Stomach (tissue), 9 donors: ENCODE results near the gene ZFP92. TPM values are rescaled to one million over a fixed set of nuclear protein-coding genes. Genes with fewer than 3 reads are reported as not detected.

Experiments
- DNase-seq, 2 donors: peaks; one replicate each; pipeline versions ENCODE4 v3.0.0 to v3.0.0-alpha.2; 2013 to 2019
- H3K27ac ChIP-seq, 5 donors: fragments of 200-600 bp in 4 of 5; sonication (generic) in 4 of 5; one replicate each; pipeline ENCODE4 v1.5.1; 2013 to 2019; ENCODE audit warnings: mild to moderate bottlenecking in 1 of 5, moderate library complexity in 1 of 5
- H3K27me3 ChIP-seq, 3 donors: fragments of 200-600 bp; sonication (generic); one replicate each; pipeline ENCODE4 v1.5.1; 2017 to 2019; ENCODE audit warnings: mixed run types in 1 of 3
- H3K36me3 ChIP-seq, 4 donors: fragments of 200-600 bp; sonication (generic); 1 replicate in 3 of 4; 2 replicates in 1 of 4; pipeline ENCODE4 v1.5.1; 2016 to 2019
- H3K4me1 ChIP-seq, 4 donors: fragments of 200-600 bp; sonication (generic); one replicate each; pipeline ENCODE4 v1.5.1; 2016 to 2019
- H3K4me3 ChIP-seq, 4 donors: fragments of 200-600 bp; sonication (generic) in 3 of 4; one replicate each; pipeline ENCODE4 v1.5.1; 2016 to 2019; ENCODE audit warnings: mild to moderate bottlenecking in 1 of 4
- H3K9me3 ChIP-seq, 4 donors: fragments of 200-600 bp; sonication (generic); one replicate each; pipeline ENCODE4 v1.5.1; 2016 to 2019
- EP300 ChIP-seq: sonication (generic); formaldehyde crosslinking; IDR thresholded peaks from one replicate; pipeline ENCODE4 v1.6.1; 2017; ENCODE audit warnings: antibody characterized with exemption
- POLR2A ChIP-seq, 4 donors: fragments of 450-650 bp; IDR thresholded peaks; one replicate each; pipeline ENCODE4 v1.6.1; 2016; ENCODE audit warnings: antibody characterized with exemption in 4 of 4, control low read depth in 2 of 4, mild to moderate bottlenecking in 1 of 4, moderate library complexity in 1 of 4
- POLR2AphosphoS5 ChIP-seq, 3 donors: sonication (generic); formaldehyde crosslinking; IDR thresholded peaks; one replicate each; pipeline ENCODE4 v1.6.1; 2016; ENCODE audit warnings: antibody characterized with exemption in 3 of 3
- WGBS, 5 donors: extraction: QIAGEN DNeasy Blood & Tissue Kit in 3 of 5; methylation state at CpG; one replicate each; pipeline versions ENCODE4 v1.1.5 to v1.1.7; 2013 to 2018; 5-methylcytosine and 5-hydroxymethylcytosine counted together
- intact Hi-C: fragments of 100-400 bp; cut with DNase I; formaldehyde crosslinking; loops from one replicate; pipeline ENCODE4 v1.15.1; 2023; ENCODE audit warnings: low total_unique reads
- polyA plus RNA-seq, 3 donors: library from polyadenylated mRNA; stranded (reverse); fragments of 200-250 nt; gene quantifications; one replicate each; pipeline ENCODE4 v1.2.3, GENCODE V29; 2013
- total RNA-seq, 5 donors: library from RNA; depleted of rRNA; stranded (reverse); fragments of >200 nt; gene quantifications; one replicate each; pipeline versions ENCODE4 v1.1.0 to v1.2.3, GENCODE V29; 2014 to 2016
- TF ChIP-seq, protein P1 (sequence below), 7 experiments: fragments of 450-650 bp in 4 of 7; fragments of 200-600 bp in 3 of 7; sonication (generic) in 3 of 7; IDR thresholded peaks; one replicate each; pipeline ENCODE4 v1.5.1; 2016 to 2019; ENCODE audit warnings: antibody characterized with exemption in 7 of 7, control low read depth in 2 of 7, mild to moderate bottlenecking in 1 of 7
- donor health status: healthy with polysubstance abuse.
- donor health status: Bipolar disorder and iron deficiency.
- donor health status: healthy.

ZFP92 gene
- total and polyA plus RNA-seq, 8 donors, result under 0.01 to 0.92 (median 0.31) TPM; not detected in 3

DNA sequence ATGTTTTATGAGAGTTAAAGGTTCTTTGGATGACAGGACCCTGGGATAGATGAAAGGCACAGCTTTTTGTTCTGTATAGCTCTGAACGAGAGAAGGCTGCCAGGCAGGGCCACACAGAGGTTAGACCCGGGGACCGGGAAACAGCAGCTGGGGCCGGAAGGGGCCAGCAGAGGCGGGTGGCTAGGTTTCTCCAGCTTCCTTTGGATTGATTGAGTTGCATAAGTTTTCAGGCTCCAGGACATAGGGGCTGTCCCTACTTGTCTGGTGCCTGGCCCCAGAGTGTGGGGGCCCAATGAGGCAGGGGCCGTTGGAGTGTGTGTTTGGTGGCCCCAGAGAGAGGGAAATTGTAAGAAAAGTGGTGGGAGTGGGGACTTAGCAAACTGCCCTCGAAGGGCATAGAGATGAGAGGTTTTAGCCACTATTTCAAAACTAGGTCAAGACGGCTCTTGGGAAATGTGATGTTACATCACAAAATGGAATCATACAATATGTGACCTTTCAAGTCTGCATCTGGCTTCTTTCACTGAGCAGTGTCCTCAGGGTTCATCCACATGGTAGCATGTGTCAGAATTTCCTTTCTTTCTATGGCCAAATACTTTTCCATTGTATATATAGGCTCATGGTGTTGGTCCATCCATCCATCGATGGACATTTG lies 3.7 kb downstream of the ZFP92 start:
- peaks cover 0 to 27% (median 9%) of the 10 kb centered on the region in 4 donors for H3K4me1 ChIP-seq
- H3K27me3 ChIP-seq, result peaks cover 0 to 12% (median 0%) of the 10 kb centered on the region in 3 donors
- 67 to 80% (median 78%) methylated on average over 6 to 9 of the region's 9 CpGs for WGBS, 5 donors
- intact Hi-C loops, result no loop called here
- TF ChIP-seq EP300, result no peak
- TF ChIP-seq, protein P1, sequence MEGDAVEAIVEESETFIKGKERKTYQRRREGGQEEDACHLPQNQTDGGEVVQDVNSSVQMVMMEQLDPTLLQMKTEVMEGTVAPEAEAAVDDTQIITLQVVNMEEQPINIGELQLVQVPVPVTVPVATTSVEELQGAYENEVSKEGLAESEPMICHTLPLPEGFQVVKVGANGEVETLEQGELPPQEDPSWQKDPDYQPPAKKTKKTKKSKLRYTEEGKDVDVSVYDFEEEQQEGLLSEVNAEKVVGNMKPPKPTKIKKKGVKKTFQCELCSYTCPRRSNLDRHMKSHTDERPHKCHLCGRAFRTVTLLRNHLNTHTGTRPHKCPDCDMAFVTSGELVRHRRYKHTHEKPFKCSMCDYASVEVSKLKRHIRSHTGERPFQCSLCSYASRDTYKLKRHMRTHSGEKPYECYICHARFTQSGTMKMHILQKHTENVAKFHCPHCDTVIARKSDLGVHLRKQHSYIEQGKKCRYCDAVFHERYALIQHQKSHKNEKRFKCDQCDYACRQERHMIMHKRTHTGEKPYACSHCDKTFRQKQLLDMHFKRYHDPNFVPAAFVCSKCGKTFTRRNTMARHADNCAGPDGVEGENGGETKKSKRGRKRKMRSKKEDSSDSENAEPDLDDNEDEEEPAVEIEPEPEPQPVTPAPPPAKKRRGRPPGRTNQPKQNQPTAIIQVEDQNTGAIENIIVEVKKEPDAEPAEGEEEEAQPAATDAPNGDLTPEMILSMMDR (IDR thresholded peaks at IDR 0.05), result no peak
- no peak for TF ChIP-seq POLR2A (IDR thresholded peaks at IDR 0.05)
- TF ChIP-seq POLR2AphosphoS5 (IDR thresholded peaks at IDR 0.05), result no peak
- H3K4me3 ChIP-seq, result no peak overlapping the region
- H3K36me3 ChIP-seq, result no peaks in the 10 kb centered on the region
- DNase-seq, result no peak
- H3K27ac ChIP-seq, result peak overlapping the region in 3 of 5 donors; percentile 4 to 32 (median 27)
- no peaks in the 10 kb centered on the region for H3K9me3 ChIP-seq

DNA sequence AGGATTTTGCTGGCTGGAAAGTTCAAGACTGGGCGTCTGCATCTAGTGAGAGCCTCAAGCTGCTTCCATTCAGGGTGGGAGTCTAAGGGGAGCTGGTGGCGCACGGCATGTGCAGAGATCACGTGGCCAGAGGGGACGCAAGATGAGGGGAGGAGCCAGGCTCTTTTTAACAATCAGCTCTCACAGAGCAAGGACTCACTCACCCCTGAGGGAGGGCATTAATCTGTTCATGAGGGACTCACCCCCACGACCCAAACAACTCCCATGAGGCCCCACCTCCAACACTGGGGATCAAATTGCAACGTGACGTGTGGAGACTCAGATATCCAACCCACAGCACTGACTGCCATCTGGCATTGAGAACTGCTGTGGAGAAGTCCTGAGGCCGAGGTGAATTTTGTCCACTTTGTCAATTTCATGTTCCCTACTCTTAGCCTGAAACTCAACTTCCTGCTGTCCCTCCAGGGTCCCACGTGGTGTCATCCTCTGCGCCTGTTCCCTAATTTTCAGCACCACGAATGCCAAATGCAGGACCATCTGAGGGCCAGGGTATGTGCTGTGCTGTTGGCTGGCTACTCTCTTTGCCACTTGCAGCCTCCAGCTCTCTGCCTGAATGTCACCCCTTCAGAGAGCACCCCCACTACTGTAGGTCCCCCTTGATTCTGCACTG lies 5.6 kb downstream of the ZFP92 start:
- WGBS, 5 donors, result 43 to 64% (median 58%) methylated on average over 10 to 12 of the region's 12 CpGs
- TF ChIP-seq EP300, result no peak
- Histone ChIP-seq H3K27ac (no peak overlapping the region), H3K9me3 (no peaks in the 10 kb centered on the region), H3K4me3 (no peak overlapping the region), H3K27me3 (peaks cover 0 to 6% (median 0%) of the 10 kb centered on the region in 3 donors), H3K4me1 (peaks cover 0 to 16% (median 4%) of the 10 kb centered on the region in 4 donors), H3K36me3 (peaks cover 0 to 11% (median 4%) of the 10 kb centered on the region in 4 donors)
- intact Hi-C loops, result no loop called here
- no peak for DNase-seq

DNA sequence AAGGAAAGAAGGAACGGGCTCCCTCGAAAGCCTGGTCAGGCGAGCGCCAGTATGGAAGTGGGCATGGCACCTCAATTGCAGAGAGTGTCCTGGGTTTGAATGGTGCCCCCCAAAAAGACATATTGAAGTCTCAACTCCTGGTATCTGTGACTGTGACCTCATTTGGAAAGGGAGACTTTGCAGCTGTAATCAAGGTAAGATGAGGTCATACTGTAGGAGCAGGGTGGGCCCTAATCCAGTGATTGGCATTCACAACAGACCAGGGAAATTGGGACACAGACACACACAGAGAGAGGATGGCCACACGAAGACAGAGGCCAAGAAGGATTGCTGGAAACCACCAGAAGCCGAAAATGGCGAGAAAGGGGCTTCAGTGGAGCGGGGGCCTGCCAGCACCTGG lies 6.4 kb downstream of the ZFP92 start:
- H3K9me3 ChIP-seq, result no peaks in the 10 kb centered on the region
- WGBS, 5 donors, result 76 to 95% (median 88%) methylated on average over 8 of the region's 8 CpGs
- peaks cover 0 to 3% (median 0%) of the 10 kb centered on the region in 3 donors for H3K27me3 ChIP-seq
- peaks cover 0 to 11% (median 4%) of the 10 kb centered on the region in 4 donors for H3K36me3 ChIP-seq
- H3K27ac ChIP-seq, result no peak overlapping the region
- H3K4me3 ChIP-seq, result no peak overlapping the region
- peaks cover 0 to 8% (median 0%) of the 10 kb centered on the region in 4 donors for H3K4me1 ChIP-seq
- intact Hi-C loops, result no loop called here
- TF ChIP-seq POLR2A (IDR thresholded peaks at IDR 0.05) (no peak), EP300 (no peak), POLR2AphosphoS5 (IDR thresholded peaks at IDR 0.05) (no peak)
- DNase-seq, result no peak

DNA sequence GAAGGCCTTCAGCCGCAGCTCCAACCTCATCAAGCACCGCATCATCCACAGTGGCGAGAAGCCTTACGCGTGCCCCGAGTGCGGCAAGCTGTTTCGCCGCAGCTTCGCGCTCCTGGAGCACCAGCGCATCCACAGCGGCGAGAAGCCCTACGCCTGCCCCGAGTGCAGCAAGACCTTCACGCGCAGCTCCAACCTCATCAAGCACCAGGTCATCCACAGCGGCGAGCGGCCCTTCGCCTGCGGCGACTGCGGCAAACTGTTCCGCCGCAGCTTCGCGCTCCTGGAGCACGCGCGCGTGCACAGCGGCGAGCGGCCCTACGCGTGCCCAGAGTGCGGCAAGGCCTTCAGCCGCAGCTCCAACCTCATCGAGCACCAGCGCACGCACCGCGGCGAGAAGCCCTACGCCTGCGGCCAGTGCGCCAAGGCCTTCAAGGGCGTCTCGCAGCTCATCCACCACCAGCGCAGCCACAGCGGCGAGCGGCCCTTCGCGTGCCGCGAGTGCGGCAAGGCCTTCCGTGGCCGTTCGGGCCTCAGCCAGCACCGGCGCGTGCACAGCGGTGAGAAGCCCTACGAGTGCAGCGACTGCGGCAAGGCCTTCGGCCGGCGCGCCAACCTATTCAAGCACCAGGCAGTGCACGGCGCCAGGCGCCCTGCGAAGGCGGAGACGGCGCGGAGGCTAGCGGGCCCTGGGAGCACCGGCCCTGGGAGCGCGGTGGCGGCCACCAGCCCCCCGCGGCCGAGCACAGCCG lies 9.8 kb downstream of the ZFP92 start:
- Histone ChIP-seq H3K9me3 (no peaks in the 10 kb centered on the region), H3K27me3 (no peaks in the 10 kb centered on the region), H3K4me3 (no peak overlapping the region), H3K27ac (no peak overlapping the region), H3K36me3 (peaks cover 0 to 11% (median 4%) of the 10 kb centered on the region in 4 donors), H3K4me1 (no peaks in the 10 kb centered on the region)
- intact Hi-C loops, result no loop called here
- 89 to 95% (median 93%) methylated on average over 35 to 88 of the region's 91 CpGs for WGBS, 5 donors
- TF ChIP-seq, protein P1 (IDR thresholded peaks at IDR 0.05), result no peak
- TF ChIP-seq EP300, result no peak
- no peak for TF ChIP-seq POLR2AphosphoS5 (IDR thresholded peaks at IDR 0.05)
- no peak for TF ChIP-seq POLR2A (IDR thresholded peaks at IDR 0.05)
- no peak for DNase-seq

- Histone ChIP-seq H3K4me3 (no peak overlapping the region), H3K9me3 (no peaks in the 10 kb centered on the region), H3K4me1 (no peaks in the 10 kb centered on the region), H3K36me3 (peaks cover 0 to 11% (median 4%) of the 10 kb centered on the region in 4 donors), H3K27me3 (peaks cover 0 to 3% (median 0%) of the 10 kb centered on the region in 3 donors), H3K27ac (no peak overlapping the region)
- intact Hi-C loops, result no loop called here
- 90 to 93% (median 92%) methylated on average over 5 to 18 of the region's 18 CpGs for WGBS, 5 donors
- DNase-seq, result no peak
- TF ChIP-seq EP300 (no peak), POLR2AphosphoS5 (IDR thresholded peaks at IDR 0.05) (no peak), POLR2A (IDR thresholded peaks at IDR 0.05) (no peak)
- TF ChIP-seq, protein P1 (IDR thresholded peaks at IDR 0.05), result no peak
These were observed 10.6 kb downstream of the ZFP92 start for GRCh38 chrX:153421856-153422255.
